H1 (cell line): ENCODE measurements around the gene RASAL2. TPM values are rescaled to one million over a fixed set of nuclear protein-coding genes. Genes with fewer than 3 reads are reported as not detected.

ENCODE experiments used
- POLR2A ChIP-seq, 2 experiments: IDR thresholded peaks; 1 replicate in 1 of 2; 2 replicates in 1 of 2; pipeline ENCODE4 v1.6.1; 2011; ENCODE audit warnings: low read depth in 2 of 2, low read length in 2 of 2, mild to moderate bottlenecking in 2 of 2; ENCODE audit errors: control extremely low read depth in 1 of 2
- RFX5 ChIP-seq: IDR thresholded peaks from 2 replicates; pipeline ENCODE4 v1.6.1; 2011; ENCODE audit warnings: low read depth, low read length, improper control_type of control experiment, borderline replicate concordance
- SAP30 ChIP-seq: fragments of 300-600 bp; sonication (generic); IDR thresholded peaks from 2 replicates; pipeline ENCODE4 v1.7.1; 2012; ENCODE audit warnings: low read length, moderate library complexity, mild to moderate bottlenecking, inconsistent platforms; ENCODE audit not compliant: insufficient read depth, insufficient replicate concordance
- SIRT6 ChIP-seq: IDR thresholded peaks from one replicate; pipeline ENCODE4 v1.7.1; 2012; ENCODE audit warnings: low read length, inconsistent platforms
- TEAD4 ChIP-seq: IDR thresholded peaks from 2 replicates; pipeline ENCODE4 v1.6.1; 2012; ENCODE audit warnings: low read depth, low read length, inconsistent platforms, mixed read lengths
- polyA plus RNA-seq, 7 experiments: library from polyadenylated mRNA; depleted of rRNA in 3 of 7; stranded (reverse) in 5 of 7; unstranded in 2 of 7; fragments of >200 nt in 5 of 7; fragments of 200-250 nt in 2 of 7; gene quantifications; 1 replicate in 5 of 7; 2 replicates in 1 of 7; 4 replicates in 1 of 7; pipeline versions ENCODE4 v1.2.1 to v1.2.3, GENCODE V29; 2011 to 2013; ENCODE audit warnings: missing spikeins in 2 of 7, mixed read lengths in 2 of 7
- total RNA-seq: library from RNA; stranded (reverse); fragmentation: NEBNext Ultra II Directional; extraction: Animal tissue kit (Norgen Biotek cat#: 25700); gene quantifications from 2 replicates; pipeline ENCODE4 v1.2.1, GENCODE V29; 2021
- TF ChIP-seq, protein P1 (sequence below): IDR thresholded peaks from 2 replicates; pipeline ENCODE4 v1.6.1; 2012; ENCODE audit warnings: inconsistent platforms

The RASAL2 gene
- total and polyA plus RNA-seq, 2 of the 8 experiments (the other 6 are each of a cell fraction or from before 2014, with no cell fraction given): 15.9 to 32.5 TPM

DNA sequence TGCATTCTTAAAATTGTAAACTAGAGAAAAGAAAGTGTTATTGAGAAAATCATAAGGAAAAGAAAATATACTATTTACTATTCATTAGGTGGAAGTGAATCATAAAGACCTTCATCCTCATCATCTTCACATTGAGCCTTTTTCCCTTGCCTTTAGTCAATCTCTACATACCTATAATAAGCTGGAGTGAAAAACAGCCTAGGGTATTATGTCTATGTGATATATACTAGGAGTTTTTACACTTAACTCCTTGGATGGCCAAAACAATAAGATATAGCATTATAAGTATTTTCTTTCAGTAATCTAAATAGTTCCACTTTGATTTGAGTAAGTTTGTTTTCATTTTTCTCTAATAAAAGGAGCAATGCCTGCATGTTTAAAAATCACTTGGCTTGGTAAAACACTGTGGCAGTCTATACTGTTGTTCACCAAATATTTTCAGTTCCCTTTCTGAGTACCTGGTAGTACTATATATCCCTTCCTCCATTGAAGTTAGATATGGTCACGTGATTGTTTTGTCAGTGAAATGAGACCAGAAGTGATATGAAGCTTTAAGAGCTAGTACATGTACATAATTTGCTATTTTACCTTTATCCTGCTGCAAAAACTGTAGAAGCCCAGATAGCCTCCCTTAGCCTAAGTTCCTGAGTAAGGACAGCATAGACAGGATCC, 324.5 kb downstream of the RASAL2 start (continued):
- TF ChIP-seq POLR2A (IDR thresholded peaks at IDR 0.05; ENCODE audit: control extremely low read depth in 1 of 2, low read depth in 2 of 2, low read length in 2 of 2) (no peak), RFX5 (no peak), SAP30 (no peak), TEAD4 (no peak), SIRT6 (no peak)
- TF ChIP-seq, protein P1, sequence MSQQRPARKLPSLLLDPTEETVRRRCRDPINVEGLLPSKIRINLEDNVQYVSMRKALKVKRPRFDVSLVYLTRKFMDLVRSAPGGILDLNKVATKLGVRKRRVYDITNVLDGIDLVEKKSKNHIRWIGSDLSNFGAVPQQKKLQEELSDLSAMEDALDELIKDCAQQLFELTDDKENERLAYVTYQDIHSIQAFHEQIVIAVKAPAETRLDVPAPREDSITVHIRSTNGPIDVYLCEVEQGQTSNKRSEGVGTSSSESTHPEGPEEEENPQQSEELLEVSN: no peak
